GM12801 (cell line): ENCODE measurements around the gene B4GALNT4.

Experiments
- CTCF ChIP-seq: IDR thresholded peaks from one replicate; pipeline ENCODE4 v1.5.1; 2011; ENCODE audit warnings: control low read depth; ENCODE audit not compliant: insufficient read length; ENCODE audit errors: extremely low read depth

B4GALNT4 gene

GRCh38 chr11:335779-336658 is 33.3 kb upstream of the B4GALNT4 start:
- no peak for TF ChIP-seq CTCF

- TF ChIP-seq CTCF: no peak
Measured at GRCh38 chr11:336659-337198, 32.6 kb upstream of the B4GALNT4 start.

GRCh38 chr11:337711-338110 is 31.6 kb upstream of the B4GALNT4 start:
- no peak for TF ChIP-seq CTCF

GRCh38 chr11:339963-340362 is 29.3 kb upstream of the B4GALNT4 start:
- no peak for TF ChIP-seq CTCF

- TF ChIP-seq CTCF: no peak
Measured at GRCh38 chr11:340539-341512, 28.5 kb upstream of the B4GALNT4 start.

GRCh38 chr11:342328-342727 is 27.0 kb upstream of the B4GALNT4 start:
- TF ChIP-seq CTCF: no peak
